Breast epithelium (tissue), 4 donors: Measurements from ENCODE around the gene COL23A1. TPM values are rescaled to one million over a fixed set of nuclear protein-coding genes. Genes with fewer than 3 reads are reported as not detected.

ENCODE experiments used
- DNase-seq, 2 donors: peaks; one replicate each; pipeline ENCODE4 v3.0.0-alpha.2; 2019; ENCODE audit warnings: low spot score in 2 of 2
- H3K27ac ChIP-seq, 2 donors: fragments of 200-600 bp; sonication (generic) in 1 of 2; one replicate each; pipeline ENCODE4 v1.5.1; 2016 to 2019; ENCODE audit warnings: mild to moderate bottlenecking in 1 of 2
- H3K27me3 ChIP-seq, 2 donors: fragments of 200-600 bp; sonication (generic) in 1 of 2; one replicate each; pipeline versions ENCODE4 v1.5.1 to v1.6.0; 2017 to 2019; ENCODE audit warnings: control low read depth in 1 of 2, mild to moderate bottlenecking in 1 of 2
- H3K36me3 ChIP-seq: fragments of 200-600 bp; one replicate; pipeline ENCODE4 v1.5.1; 2019
- H3K4me1 ChIP-seq, 2 donors: fragments of 200-600 bp; sonication (generic); one replicate each; pipeline ENCODE4 v1.5.1; 2016 to 2019; ENCODE audit warnings: control low read depth in 1 of 2
- H3K4me3 ChIP-seq, 3 donors: fragments of 200-600 bp; sonication (generic); 1 replicate in 2 of 3; 2 replicates in 1 of 3; pipeline ENCODE4 v1.5.1; 2016 to 2019; ENCODE audit warnings: mild to moderate bottlenecking in 3 of 3, moderate library complexity in 2 of 3
- H3K9me3 ChIP-seq, 2 donors: fragments of 200-600 bp; sonication (generic) in 1 of 2; one replicate each; pipeline ENCODE4 v1.5.1; 2016 to 2019; ENCODE audit warnings: control low read depth in 1 of 2
- POLR2A ChIP-seq: fragments of 450-650 bp; IDR thresholded peaks from one replicate; pipeline ENCODE4 v1.6.1; 2016; ENCODE audit warnings: antibody characterized with exemption, mild to moderate bottlenecking, moderate library complexity
- POLR2AphosphoS5 ChIP-seq, 3 donors: sonication (generic); formaldehyde crosslinking; IDR thresholded peaks; one replicate each; pipeline ENCODE4 v1.6.1; 2017; ENCODE audit warnings: antibody characterized with exemption in 3 of 3
- intact Hi-C: fragments of 100-400 bp; cut with DNase I; formaldehyde crosslinking; loops from one replicate; pipeline ENCODE4 v1.15.1; 2023; ENCODE audit warnings: low total_unique reads
- total RNA-seq, 3 donors: library from RNA; depleted of rRNA; stranded (reverse); fragments of >200 nt; gene quantifications; one replicate each; pipeline ENCODE4 v1.1.0, GENCODE V29; 2016
- TF ChIP-seq, protein P1 (sequence below), 3 donors: fragments of 450-650 bp; IDR thresholded peaks; one replicate each; pipeline ENCODE4 v1.5.1; 2016 to 2017; ENCODE audit warnings: antibody characterized with exemption in 3 of 3, mild to moderate bottlenecking in 3 of 3, moderate library complexity in 3 of 3

Gene COL23A1
- total RNA-seq, 3 donors from 2014 or later: 0.32 to 3.3 (median 2.6) TPM

DNA sequence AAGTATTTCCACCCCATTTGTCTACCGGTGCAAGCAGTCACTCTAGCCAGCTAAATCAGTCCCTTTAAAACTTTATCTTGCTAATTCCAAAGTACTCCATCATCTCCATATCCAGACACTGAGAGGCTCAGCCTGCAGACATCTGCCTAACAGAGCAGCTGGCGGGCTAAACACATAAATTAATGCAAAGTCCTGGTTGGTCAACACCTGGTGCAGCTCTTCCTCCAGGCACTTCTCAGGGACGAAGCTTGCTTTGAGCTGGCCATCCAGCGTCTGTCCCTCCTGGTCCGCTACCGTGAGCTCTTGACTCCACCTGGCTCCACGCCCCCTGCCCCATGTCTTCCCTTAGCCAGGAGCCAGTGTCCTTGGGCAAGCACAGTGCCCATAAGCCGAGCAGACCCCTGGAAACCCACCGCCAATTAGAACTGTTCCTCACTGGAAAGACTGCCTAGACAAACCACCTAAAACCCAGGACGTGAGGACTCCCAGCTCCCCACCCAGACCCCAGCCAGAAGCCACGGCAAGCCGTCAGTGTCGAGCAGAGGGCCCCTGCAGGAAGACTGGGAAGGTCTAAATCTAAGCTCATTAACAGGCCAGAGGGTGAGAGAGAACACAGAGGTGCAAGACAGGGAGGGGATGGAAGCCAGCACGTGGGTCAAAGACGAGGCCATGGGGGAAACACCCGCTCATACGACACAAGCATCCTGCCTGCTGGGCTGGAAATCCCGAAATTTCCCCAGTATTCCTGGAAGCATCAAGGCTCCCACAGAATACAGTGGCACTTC, 120.0 kb downstream of the COL23A1 start:
- DNase-seq: no peak
- Histone ChIP-seq H3K9me3 (no peaks in the 10 kb centered on the region), H3K27me3 (no peaks in the 10 kb centered on the region), H3K4me1 (peaks cover 0 to 3% of the 10 kb centered on the region in 2 donors), H3K27ac (no peak overlapping the region), H3K4me3 (no peak overlapping the region), H3K36me3 (no peaks in the 10 kb centered on the region)
- TF ChIP-seq POLR2AphosphoS5 (IDR thresholded peaks at IDR 0.05) (no peak), POLR2A (no peak)
- TF ChIP-seq, protein P1, sequence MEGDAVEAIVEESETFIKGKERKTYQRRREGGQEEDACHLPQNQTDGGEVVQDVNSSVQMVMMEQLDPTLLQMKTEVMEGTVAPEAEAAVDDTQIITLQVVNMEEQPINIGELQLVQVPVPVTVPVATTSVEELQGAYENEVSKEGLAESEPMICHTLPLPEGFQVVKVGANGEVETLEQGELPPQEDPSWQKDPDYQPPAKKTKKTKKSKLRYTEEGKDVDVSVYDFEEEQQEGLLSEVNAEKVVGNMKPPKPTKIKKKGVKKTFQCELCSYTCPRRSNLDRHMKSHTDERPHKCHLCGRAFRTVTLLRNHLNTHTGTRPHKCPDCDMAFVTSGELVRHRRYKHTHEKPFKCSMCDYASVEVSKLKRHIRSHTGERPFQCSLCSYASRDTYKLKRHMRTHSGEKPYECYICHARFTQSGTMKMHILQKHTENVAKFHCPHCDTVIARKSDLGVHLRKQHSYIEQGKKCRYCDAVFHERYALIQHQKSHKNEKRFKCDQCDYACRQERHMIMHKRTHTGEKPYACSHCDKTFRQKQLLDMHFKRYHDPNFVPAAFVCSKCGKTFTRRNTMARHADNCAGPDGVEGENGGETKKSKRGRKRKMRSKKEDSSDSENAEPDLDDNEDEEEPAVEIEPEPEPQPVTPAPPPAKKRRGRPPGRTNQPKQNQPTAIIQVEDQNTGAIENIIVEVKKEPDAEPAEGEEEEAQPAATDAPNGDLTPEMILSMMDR (IDR thresholded peaks at IDR 0.05): no peak
- intact Hi-C loops: no loop called here

DNA sequence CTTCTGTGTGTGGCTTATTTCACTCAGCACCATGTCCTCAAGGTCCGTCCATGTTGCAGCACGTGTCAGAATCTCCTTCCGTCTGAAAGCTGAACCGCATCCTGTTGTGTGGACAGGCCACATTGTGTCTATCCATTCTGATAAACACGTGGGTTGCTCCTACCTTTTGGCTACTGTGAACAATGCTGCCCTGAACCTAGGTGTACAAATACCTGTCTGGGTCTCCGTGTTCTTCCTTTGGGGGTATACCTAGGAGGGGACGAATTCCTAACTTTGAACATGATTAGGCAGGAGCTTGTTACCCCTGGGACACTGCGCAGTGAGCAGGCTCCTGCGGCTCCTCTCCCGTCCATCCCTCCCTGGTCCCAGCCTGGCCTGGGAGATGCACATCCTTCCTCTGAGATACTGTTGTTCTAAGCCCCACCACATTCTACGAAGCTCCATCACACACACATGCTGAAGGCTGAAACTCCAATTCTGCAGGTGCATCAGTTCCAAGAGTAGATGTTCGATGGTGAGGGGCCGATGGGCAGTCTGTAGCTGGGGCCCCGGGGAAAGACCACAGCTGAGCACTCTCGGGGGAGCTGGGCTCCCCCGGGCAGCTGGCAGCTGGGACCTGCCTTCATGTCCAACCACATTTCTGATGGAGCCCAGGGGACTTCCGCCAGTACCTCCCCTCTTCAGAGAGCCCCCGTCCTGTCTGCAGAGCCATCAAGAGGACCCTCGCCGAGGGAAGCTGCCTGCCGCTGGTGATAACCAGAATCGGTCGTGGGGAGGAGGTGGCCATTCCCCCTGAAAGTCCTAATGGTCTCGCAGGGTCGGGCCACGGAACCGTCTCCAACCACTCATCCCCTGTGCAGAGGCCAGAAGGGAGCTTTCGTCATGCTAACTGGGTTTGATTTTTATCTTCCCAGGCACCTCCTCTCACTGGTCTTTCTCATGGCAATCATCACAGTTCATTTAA, 120.9 kb downstream of the COL23A1 start:
- peaks cover 0 to 3% of the 10 kb centered on the region in 2 donors for H3K4me1 ChIP-seq
- no peaks in the 10 kb centered on the region for H3K9me3 ChIP-seq
- TF ChIP-seq, protein P1 (IDR thresholded peaks at IDR 0.05): no peak
- DNase-seq: no peak
- H3K27ac ChIP-seq: no peak overlapping the region
- H3K4me3 ChIP-seq: no peak overlapping the region
- no peaks in the 10 kb centered on the region for H3K27me3 ChIP-seq
- intact Hi-C loops: no loop called here
- no peaks in the 10 kb centered on the region for H3K36me3 ChIP-seq

DNA sequence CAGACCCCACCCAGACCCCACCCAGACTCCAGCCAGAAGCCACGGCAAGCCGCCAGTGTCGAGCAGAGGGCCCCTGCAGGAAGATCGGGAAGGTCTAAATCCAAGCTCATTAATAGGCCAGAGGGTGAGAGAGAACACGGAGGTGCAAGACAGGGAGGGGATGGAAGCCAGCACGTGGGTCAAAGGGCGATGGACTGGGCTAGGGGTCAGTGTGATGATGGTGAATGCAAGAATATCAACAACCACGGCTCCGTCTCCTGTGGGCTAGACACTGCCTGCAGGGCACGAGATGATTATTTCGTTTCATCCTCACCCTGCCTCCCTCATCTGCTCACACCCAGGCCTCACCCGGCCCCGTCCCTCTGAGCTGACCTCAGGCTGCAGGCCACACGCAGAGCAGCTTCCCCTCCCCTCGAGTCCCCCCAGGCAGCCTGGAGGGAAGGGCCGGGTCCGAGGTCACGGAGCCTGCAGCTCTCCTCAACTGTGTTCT, 122.0 kb downstream of the COL23A1 start:
- H3K4me3 ChIP-seq: peak overlapping the region in 2 of 3 donors; percentile 13 to 31
- H3K4me1 ChIP-seq: peaks cover 0 to 3% of the 10 kb centered on the region in 2 donors
- DNase-seq: no peak
- H3K27me3 ChIP-seq: no peaks in the 10 kb centered on the region
- H3K9me3 ChIP-seq: no peaks in the 10 kb centered on the region
- peak overlapping the region in 1 of 2 donors; percentile 10 for H3K27ac ChIP-seq
- TF ChIP-seq POLR2AphosphoS5 (IDR thresholded peaks at IDR 0.05): no peak
- TF ChIP-seq, protein P1 (IDR thresholded peaks at IDR 0.05): no peak
- TF ChIP-seq POLR2A: no peak
- intact Hi-C loops: no loop called here
- H3K36me3 ChIP-seq: no peaks in the 10 kb centered on the region

DNA sequence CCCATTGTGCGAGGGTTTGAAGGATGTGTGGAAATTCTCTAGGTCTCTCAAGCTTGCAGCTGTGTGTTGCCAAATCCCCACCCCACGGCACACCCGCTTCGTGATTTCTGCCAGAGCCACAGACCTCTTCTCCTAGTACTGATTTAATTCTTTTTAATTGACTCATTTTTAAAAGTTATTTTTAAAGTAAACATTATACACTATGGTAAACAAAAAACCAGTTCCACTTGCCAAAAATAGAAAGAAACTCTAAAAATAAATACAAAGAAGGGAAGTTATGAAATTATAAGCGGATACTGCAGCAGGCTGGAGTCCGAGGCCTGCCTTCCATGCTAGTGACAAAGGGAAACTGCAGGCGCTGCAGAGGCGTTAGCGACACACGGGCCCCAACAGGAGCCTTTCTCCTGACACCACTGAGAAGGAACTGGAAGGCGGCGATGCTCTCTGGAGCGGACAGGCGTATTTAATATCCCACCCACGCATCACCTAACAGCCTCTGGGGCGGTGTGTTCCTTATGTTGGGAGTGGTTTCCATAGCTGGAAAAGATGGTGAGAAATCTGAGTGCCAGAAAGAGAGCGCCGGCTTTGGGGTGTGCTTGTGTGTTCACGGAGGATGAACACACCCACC, 122.5 kb downstream of the COL23A1 start:
- peak overlapping the region in 2 of 3 donors; percentile 13 to 31 for H3K4me3 ChIP-seq
- peak in 1 of 2 donors; percentile 19 for DNase-seq
- no peaks in the 10 kb centered on the region for H3K9me3 ChIP-seq
- intact Hi-C loops: no loop called here
- peak overlapping the region in 1 of 2 donors; percentile 10 for H3K27ac ChIP-seq
- TF ChIP-seq, protein P1 (IDR thresholded peaks at IDR 0.05): no peak
- TF ChIP-seq POLR2A: no peak
- no peak for TF ChIP-seq POLR2AphosphoS5 (IDR thresholded peaks at IDR 0.05)
- H3K36me3 ChIP-seq: no peaks in the 10 kb centered on the region
- H3K27me3 ChIP-seq: no peaks in the 10 kb centered on the region
- H3K4me1 ChIP-seq: peaks cover 0 to 3% of the 10 kb centered on the region in 2 donors
